ENCODE data around the gene PARD3B. TPM values are rescaled to one million over a fixed set of nuclear protein-coding genes. Genes with fewer than 3 reads are reported as not detected.

PARD3B gene
- total and polyA plus RNA-seq, 10 of the 15 experiments (the other 5 are each of a cell fraction or from before 2014, with no cell fraction given), result 0.01 to 0.54 (median 0.07) TPM; not detected in 7

GRCh38 chr2:205574001-205574400 lies 1028.7 kb downstream of the PARD3B start (continued):
- no peak for TF ChIP-seq BCLAF1 (IDR thresholded peaks at IDR 0.05)
- TF ChIP-seq NR2C2 (IDR thresholded peaks at IDR 0.05; ENCODE audit: borderline replicate concordance, control insufficient read depth, insufficient read length, low read depth), result no peak
- no peak for TF ChIP-seq SREBF1 (IDR thresholded peaks at IDR 0.05; ENCODE audit: low read length)
- TF ChIP-seq USF1 (IDR thresholded peaks at IDR 0.05; ENCODE audit: borderline replicate concordance, extremely low read length, insufficient read depth, low read depth, low read length), result no peak
- no peak for TF ChIP-seq DPF2 (IDR thresholded peaks at IDR 0.05)
- no peak for TF ChIP-seq POU2F2 (IDR thresholded peaks at IDR 0.05; ENCODE audit: borderline replicate concordance, low read depth, low read length)
- no peak for TF ChIP-seq NR2C1 (IDR thresholded peaks at IDR 0.05)

GRCh38 chr2:205579335-205579734 lies 1034.1 kb downstream of the PARD3B start:
- Histone ChIP-seq H3K4me1 (ENCODE audit: control insufficient read depth, insufficient read depth, low read length) (no peaks in the 10 kb centered on the region), H3K9ac (ENCODE audit: control insufficient read depth, insufficient read depth, low read length) (no peak overlapping the region), H3K9me3 (replicated peaks; ENCODE audit: control insufficient read depth, insufficient read depth, low read length) (no peaks in the 10 kb centered on the region), H3K79me2 (ENCODE audit: control insufficient read depth, insufficient read depth, low read length) (no peaks in the 10 kb centered on the region), H2AFZ (ENCODE audit: control insufficient read depth, low read depth, low read length) (no peak overlapping the region), H3K4me3 (no peak overlapping the region), H3K27me3 (replicated peaks in 1 of 2; ENCODE audit: control insufficient read depth in 2 of 2, insufficient read depth in 2 of 2, low read length in 1 of 2) (0 out of 4 replicates have a peak, but pooled peaks cover 0 to 2% of the 10 kb centered on the region in 2 experiments), H4K20me1 (ENCODE audit: control insufficient read depth, insufficient read depth) (no peaks in the 10 kb centered on the region), H3K36me3 (ENCODE audit: control insufficient read depth in 2 of 2, insufficient read depth in 2 of 2, low read length in 1 of 2) (no peaks in the 10 kb centered on the region), H3K27ac (ENCODE audit: control insufficient read depth, insufficient read depth) (no peak overlapping the region), H3K4me2 (ENCODE audit: control insufficient read depth, insufficient read depth) (no peak overlapping the region)
- ChIA-PET RAD21 (ENCODE audit: unreplicated experiment) (no interaction called here), POLR2A (no interaction called here), CTCF (interaction anchor here (1.1 kb wide), 1 partner anchor 100 kb away, joined by 6 read pairs; no protein-coding TSS in a partner anchor), SMC1A (ENCODE audit: uncharacterized antibody, unreplicated experiment) (interaction anchor here (1.2 to 1.4 kb wide), 2 partner anchors 8 to 44 kb away, joined by 3 to 4 read pairs; no protein-coding TSS in a partner anchor)
- TF ChIP-seq EZH2 (IDR thresholded peaks at IDR 0.05; ENCODE audit: borderline replicate concordance, control insufficient read depth, low read depth, low read length) (no peak), ZNF687 (IDR thresholded peaks at IDR 0.05) (no peak), NFIC (IDR thresholded peaks at IDR 0.05; ENCODE audit: low read depth, low read length) (no peak), EED (IDR thresholded peaks at IDR 0.05; ENCODE audit: low read depth) (no peak), RBBP5 (conservative IDR thresholded peaks at IDR 0.05) (no peak), IKZF1 (conservative IDR thresholded peaks at IDR 0.05) (no peak), TCF3 (IDR thresholded peaks at IDR 0.05; ENCODE audit: borderline replicate concordance, insufficient read depth, low read depth, low read length) (no peak), ATF3 (IDR thresholded peaks at IDR 0.05; ENCODE audit: borderline replicate concordance, extremely low read depth, low read depth, low read length) (no peak), NR2F1 (conservative IDR thresholded peaks at IDR 0.05) (no peak)
- no TSS peak for BruUV-seq (replicated peaks)
- DNase-seq (ENCODE audit: low read depth, low spot score) (no peak), ATAC-seq (no peak), FAIRE-seq (no peak)
- WGBS (ENCODE audit: insufficient coverage, insufficient replicate concordance, low lambda C conversion rate, missing lambda C conversion rate), result 14% methylated on average over 7 of the region's 7 CpGs
- intact Hi-C loops (cut with micrococcal nuclease; ENCODE audit: unreplicated experiment) (no loop called here), in situ Hi-C loops (cut with MboI) (no loop called here)
